Kidney epithelial cell (primary cell): ENCODE measurements around the gene PUS10. TPM values are rescaled to one million over a fixed set of nuclear protein-coding genes. Genes with fewer than 3 reads are reported as not detected.
"Not testable (repeated sequence)": the region's sequence is repeated elsewhere in the genome, so short reads cannot be mapped to it uniquely, and the experiment has no call there.

ENCODE experiments used
- DNase-seq: peaks from one replicate; pipeline ENCODE4 v3.0.0-alpha.2; 2010; ENCODE audit warnings: low read depth
- H3K27me3 ChIP-seq: 2 replicates; pipeline ENCODE4 v1.6.0; 2011; ENCODE audit warnings: low read length; ENCODE audit not compliant: control insufficient read depth, insufficient read depth
- H3K36me3 ChIP-seq: 2 replicates; pipeline ENCODE4 v1.5.1; 2011; ENCODE audit warnings: low read length; ENCODE audit not compliant: control insufficient read depth, insufficient read depth
- H3K4me3 ChIP-seq: 2 replicates; pipeline ENCODE4 v1.5.1; 2011; ENCODE audit warnings: low read depth, mild to moderate bottlenecking, control low read depth, low read length
- total RNA-seq: library from RNA; depleted of rRNA; stranded (reverse); fragments of >200 nt; gene quantifications from 2 replicates; pipeline ENCODE4 v1.2.3, GENCODE V29; 2015
- TF ChIP-seq, protein P1 (sequence below): IDR thresholded peaks from 2 replicates; pipeline ENCODE4 v1.5.1; 2011; ENCODE audit warnings: mild to moderate bottlenecking, moderate library complexity, low read length, control low read depth, inconsistent platforms; ENCODE audit not compliant: insufficient read depth, poor library complexity, severe bottlenecking

PUS10 gene
- total RNA-seq, 1 donor from 2014 or later = 8.9 TPM

DNA sequence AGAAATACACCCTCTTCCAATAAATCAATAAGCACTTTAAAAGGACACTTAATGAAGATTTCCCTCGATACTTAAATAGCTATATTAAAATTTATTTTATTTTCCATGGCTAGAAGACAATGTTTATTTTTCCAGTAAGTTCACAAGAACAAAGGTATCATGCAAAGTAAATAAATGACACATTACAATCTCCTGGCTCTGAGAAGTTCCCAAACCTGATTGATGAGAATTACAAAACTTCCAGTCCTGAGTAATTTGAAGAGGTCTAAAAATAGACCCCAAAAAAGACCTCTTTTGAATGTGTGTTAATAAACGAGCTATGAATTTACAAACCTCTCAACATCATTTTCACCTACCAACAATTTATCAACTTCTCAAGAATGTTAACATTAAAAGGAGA is 2.1 kb downstream of the PUS10 start:
- peak overlapping the region; percentile 76 for H3K4me3 ChIP-seq
- no peak for DNase-seq
- no peaks in the 10 kb centered on the region for H3K27me3 ChIP-seq
- no peaks in the 10 kb centered on the region for H3K36me3 ChIP-seq
- TF ChIP-seq, protein P1, sequence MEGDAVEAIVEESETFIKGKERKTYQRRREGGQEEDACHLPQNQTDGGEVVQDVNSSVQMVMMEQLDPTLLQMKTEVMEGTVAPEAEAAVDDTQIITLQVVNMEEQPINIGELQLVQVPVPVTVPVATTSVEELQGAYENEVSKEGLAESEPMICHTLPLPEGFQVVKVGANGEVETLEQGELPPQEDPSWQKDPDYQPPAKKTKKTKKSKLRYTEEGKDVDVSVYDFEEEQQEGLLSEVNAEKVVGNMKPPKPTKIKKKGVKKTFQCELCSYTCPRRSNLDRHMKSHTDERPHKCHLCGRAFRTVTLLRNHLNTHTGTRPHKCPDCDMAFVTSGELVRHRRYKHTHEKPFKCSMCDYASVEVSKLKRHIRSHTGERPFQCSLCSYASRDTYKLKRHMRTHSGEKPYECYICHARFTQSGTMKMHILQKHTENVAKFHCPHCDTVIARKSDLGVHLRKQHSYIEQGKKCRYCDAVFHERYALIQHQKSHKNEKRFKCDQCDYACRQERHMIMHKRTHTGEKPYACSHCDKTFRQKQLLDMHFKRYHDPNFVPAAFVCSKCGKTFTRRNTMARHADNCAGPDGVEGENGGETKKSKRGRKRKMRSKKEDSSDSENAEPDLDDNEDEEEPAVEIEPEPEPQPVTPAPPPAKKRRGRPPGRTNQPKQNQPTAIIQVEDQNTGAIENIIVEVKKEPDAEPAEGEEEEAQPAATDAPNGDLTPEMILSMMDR = no peak

DNA sequence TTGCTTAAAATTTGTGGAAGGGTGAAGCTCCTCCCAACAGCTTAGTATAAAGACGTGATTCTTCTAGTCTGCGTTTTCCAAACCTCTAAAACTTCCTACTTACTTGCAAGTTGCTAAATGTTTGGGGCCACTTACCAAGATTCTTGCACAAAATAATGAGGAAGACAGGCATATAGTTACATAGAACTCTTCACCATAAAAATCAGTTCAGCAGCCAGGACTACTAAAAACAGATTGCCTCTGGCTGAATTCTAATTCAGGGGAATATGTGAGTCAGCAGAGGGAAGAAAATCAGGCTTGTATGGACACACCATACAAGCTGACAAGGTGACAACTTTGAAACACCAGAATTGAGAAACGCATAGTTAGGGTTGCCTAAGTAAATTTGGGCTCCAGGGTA is 3.3 kb downstream of the PUS10 start:
- H3K36me3 ChIP-seq = no peaks in the 10 kb centered on the region
- no peak overlapping the region for H3K4me3 ChIP-seq
- DNase-seq = no peak
- TF ChIP-seq, protein P1 = no peak
- H3K27me3 ChIP-seq = no peaks in the 10 kb centered on the region

DNA sequence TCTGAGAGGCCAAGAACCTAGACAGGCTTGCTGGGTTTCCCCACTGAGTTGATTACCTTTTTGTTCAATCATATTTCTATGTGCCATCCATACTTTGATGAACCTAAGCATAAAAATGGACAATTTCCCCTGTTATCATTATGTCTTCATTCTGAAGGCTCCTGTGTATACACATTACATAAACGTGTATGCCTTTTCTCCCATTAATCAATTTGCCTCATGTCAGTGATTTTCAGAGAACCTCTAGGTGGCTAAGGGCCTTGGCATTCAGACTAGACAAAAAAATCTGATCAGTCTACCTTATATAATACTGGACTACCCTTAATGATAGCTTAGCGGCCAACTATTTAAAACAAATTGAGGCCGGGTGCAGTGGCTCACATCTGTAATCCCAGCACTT is 4.7 kb downstream of the PUS10 start:
- H3K27me3 ChIP-seq = no peaks in the 10 kb centered on the region
- no peaks in the 10 kb centered on the region for H3K36me3 ChIP-seq
- H3K4me3 ChIP-seq = no peak overlapping the region
- DNase-seq = no peak
- TF ChIP-seq, protein P1 = no peak

DNA sequence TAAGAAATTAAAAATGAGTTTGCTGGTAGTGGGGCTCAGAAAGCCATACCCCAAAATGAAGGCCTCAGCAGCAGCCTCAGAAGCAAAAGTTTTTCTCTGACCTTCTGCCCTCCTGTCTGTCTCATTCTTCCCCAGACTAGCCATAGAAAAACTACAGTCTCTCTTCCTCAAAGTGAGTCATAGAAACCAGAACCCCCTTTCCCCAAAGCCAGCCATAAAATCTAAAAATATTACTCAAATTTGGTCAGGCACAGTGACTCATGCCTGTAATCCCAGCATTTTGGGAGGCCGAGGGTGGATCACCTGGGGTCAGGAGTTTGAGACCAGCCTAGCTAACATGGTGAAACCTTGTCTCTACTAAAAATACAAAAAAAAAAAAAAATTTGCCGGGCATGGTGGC is 5.8 kb downstream of the PUS10 start:
- H3K4me3 ChIP-seq, H3K27me3 ChIP-seq, H3K36me3 ChIP-seq: not testable (repeated sequence)
- peak; percentile 35 for DNase-seq

DNA sequence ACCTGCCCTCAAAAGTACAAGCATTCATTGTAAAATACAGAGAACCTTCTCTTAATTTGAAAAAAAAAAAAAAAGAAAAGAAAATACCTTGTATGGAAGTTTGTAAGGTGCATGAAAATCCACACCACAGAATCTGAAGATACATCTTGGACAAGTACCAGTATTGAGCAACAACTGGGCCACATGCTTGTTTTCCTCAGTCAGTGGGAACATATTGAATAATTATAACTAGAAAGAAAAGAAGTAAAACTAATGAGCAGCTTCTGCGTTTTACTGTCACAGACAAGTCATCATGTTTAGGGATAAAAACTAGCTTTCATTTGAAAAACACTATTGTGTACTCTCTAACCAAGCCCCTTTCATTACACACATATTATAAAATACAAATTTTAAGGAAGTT is 6.4 kb downstream of the PUS10 start:
- H3K36me3 ChIP-seq = no peaks in the 10 kb centered on the region
- no peak for DNase-seq
- H3K4me3 ChIP-seq = no peak overlapping the region
- TF ChIP-seq, protein P1 = no peak
- H3K27me3 ChIP-seq = no peaks in the 10 kb centered on the region

DNA sequence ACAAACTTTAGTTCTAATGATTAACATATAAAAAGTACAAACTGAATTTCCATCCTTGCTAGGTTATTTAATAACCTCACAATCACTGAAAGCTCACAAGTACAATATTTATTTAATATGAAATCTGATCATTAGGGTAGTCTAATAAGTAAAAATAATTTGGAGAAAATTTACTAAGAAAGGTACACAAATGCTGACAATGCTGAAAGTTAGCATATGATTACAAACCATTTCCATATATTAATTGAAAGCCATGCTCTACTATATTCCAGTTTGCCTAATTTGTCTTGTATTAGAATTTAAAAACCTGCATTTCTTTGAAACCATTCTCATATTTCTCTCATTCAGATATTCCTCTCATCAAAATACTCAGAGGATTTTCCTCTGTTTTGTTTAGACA is 8.7 kb downstream of the PUS10 start:
- Histone ChIP-seq H3K4me3 (no peak overlapping the region), H3K27me3 (no peaks in the 10 kb centered on the region), H3K36me3 (no peaks in the 10 kb centered on the region)
- TF ChIP-seq, protein P1 = no peak
- no peak for DNase-seq
